Lung (tissue), 12 donors: ENCODE results near the gene ARHGAP15. TPM values are rescaled to one million over a fixed set of nuclear protein-coding genes. Genes with fewer than 3 reads are reported as not detected.
A peak's percentile ranks its signal among the peaks of the same experiment; 100 is the strongest.

Experiments
- ATAC-seq: fragments of 200-7000 bp; cut with Tn5 transposase; one replicate; pipeline ENCODE4 v1.9.1; 2020; ENCODE audit warnings: moderate number of reproducible peaks; ENCODE audit not compliant: insufficient read depth, low FRiP score
- DNase-seq, 3 donors: peaks; one replicate each; pipeline ENCODE4 v3.0.0-alpha.2; 2013 to 2017
- H3K27ac ChIP-seq, 2 donors: one replicate each; pipeline ENCODE4 v1.5.1; 2013; ENCODE audit warnings: mild to moderate bottlenecking in 2 of 2, moderate library complexity in 2 of 2, control low read depth in 1 of 2, inconsistent platforms in 1 of 2, low read depth in 1 of 2, low read length in 1 of 2
- H3K27me3 ChIP-seq, 3 donors: one replicate each; pipeline ENCODE4 v1.5.1; 2013; ENCODE audit warnings: low read length in 2 of 3; ENCODE audit not compliant: control insufficient read depth in 3 of 3, insufficient read depth in 3 of 3
- H3K36me3 ChIP-seq, 4 donors: one replicate each; pipeline ENCODE4 v1.5.1; 2013; ENCODE audit warnings: low read length in 4 of 4, mild to moderate bottlenecking in 1 of 4, moderate library complexity in 1 of 4; ENCODE audit not compliant: control insufficient read depth in 4 of 4, insufficient read depth in 4 of 4
- H3K4me1 ChIP-seq, 5 donors: one replicate each; pipeline ENCODE4 v1.5.1; 2013; ENCODE audit warnings: low read length in 5 of 5, mild to moderate bottlenecking in 2 of 5, moderate library complexity in 1 of 5; ENCODE audit not compliant: control insufficient read depth in 5 of 5, insufficient read depth in 5 of 5
- H3K4me3 ChIP-seq: one replicate; pipeline ENCODE4 v1.5.1; 2013; ENCODE audit warnings: mild to moderate bottlenecking, control low read depth, moderate library complexity
- H3K9ac ChIP-seq, 2 donors: one replicate each; pipeline ENCODE4 v1.5.1; 2013; ENCODE audit warnings: low read length in 2 of 2, control low read depth in 1 of 2; ENCODE audit not compliant: insufficient read depth in 1 of 2
- H3K9me3 ChIP-seq, 4 donors: one replicate each; pipeline ENCODE4 v1.5.1; 2013; ENCODE audit warnings: low read length in 3 of 4, mild to moderate bottlenecking in 1 of 4, moderate library complexity in 1 of 4; ENCODE audit not compliant: control insufficient read depth in 4 of 4, insufficient read depth in 3 of 4
- WGBS, 2 donors: extraction: QIAGEN DNeasy Blood & Tissue Kit; methylation state at CpG; one replicate each; pipeline ENCODE4 v1.1.7; 2013; 5-methylcytosine and 5-hydroxymethylcytosine counted together
- polyA plus RNA-seq, 2 donors: library from polyadenylated mRNA; stranded (reverse); fragments of 200-250 nt; gene quantifications; one replicate each; pipeline ENCODE4 v1.2.1, GENCODE V29; 2013
- total RNA-seq, 2 donors: library from RNA; depleted of rRNA in 1 of 2; stranded (reverse); fragments of >200 nt in 1 of 2; gene quantifications; one replicate each; pipeline ENCODE4 v1.2.1, GENCODE V29; 2014 to 2021
- TF ChIP-seq, protein P1 (sequence below): IDR thresholded peaks from 2 replicates; pipeline ENCODE4 v1.5.1; 2012; ENCODE audit warnings: mild to moderate bottlenecking; ENCODE audit errors: control extremely low read depth, extremely low read depth
- donor health status: control.
- donor health status: control.
- donor health status: Bipolar disorder and iron deficiency.
- donor health status: healthy.
- donor health status: DM: yes; HTN: yes; CAD: no.

Gene ARHGAP15
- total and polyA plus RNA-seq, 4 donors: 5.9 to 74.3 (median 13.2) TPM

GRCh38 chr2:143764261-143764660 lies 635.0 kb downstream of the ARHGAP15 start:
- H3K27me3 ChIP-seq: no peaks in the 10 kb centered on the region
- ATAC-seq: no peak
- H3K36me3 ChIP-seq: peaks cover 0 to 2% (median 0%) of the 10 kb centered on the region in 4 donors
- no peak for DNase-seq
- H3K4me3 ChIP-seq: no peak overlapping the region
- no peak overlapping the region for H3K9ac ChIP-seq
- TF ChIP-seq, protein P1, sequence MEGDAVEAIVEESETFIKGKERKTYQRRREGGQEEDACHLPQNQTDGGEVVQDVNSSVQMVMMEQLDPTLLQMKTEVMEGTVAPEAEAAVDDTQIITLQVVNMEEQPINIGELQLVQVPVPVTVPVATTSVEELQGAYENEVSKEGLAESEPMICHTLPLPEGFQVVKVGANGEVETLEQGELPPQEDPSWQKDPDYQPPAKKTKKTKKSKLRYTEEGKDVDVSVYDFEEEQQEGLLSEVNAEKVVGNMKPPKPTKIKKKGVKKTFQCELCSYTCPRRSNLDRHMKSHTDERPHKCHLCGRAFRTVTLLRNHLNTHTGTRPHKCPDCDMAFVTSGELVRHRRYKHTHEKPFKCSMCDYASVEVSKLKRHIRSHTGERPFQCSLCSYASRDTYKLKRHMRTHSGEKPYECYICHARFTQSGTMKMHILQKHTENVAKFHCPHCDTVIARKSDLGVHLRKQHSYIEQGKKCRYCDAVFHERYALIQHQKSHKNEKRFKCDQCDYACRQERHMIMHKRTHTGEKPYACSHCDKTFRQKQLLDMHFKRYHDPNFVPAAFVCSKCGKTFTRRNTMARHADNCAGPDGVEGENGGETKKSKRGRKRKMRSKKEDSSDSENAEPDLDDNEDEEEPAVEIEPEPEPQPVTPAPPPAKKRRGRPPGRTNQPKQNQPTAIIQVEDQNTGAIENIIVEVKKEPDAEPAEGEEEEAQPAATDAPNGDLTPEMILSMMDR: no peak
- no peaks in the 10 kb centered on the region for H3K9me3 ChIP-seq
- no peaks in the 10 kb centered on the region for H3K4me1 ChIP-seq
- no peak overlapping the region for H3K27ac ChIP-seq
- 74 to 75% methylated on average over 4 of the region's 4 CpGs for WGBS, 2 donors

DNA sequence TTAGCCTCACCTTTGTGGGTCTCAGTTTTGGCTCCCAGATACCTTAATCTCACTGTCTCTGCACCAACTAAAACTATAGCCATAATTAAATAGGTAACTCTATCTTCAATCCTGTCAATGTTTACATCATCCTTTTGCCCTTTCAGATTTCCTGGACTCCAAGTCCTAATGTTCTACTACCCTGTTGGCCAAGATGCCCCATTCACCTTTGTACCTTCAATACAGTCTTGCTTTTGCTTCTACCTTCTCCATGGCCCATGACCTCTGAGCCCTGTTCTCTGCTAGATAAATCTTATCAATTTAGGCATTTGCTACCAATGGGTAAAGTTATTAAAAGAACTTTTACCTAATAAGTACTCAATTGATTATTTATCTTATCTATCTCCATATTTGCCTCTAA lies 635.5 kb downstream of the ARHGAP15 start:
- no peak overlapping the region for H3K27ac ChIP-seq
- H3K4me3 ChIP-seq: no peak overlapping the region
- no peaks in the 10 kb centered on the region for H3K9me3 ChIP-seq
- ATAC-seq: no peak
- H3K27me3 ChIP-seq: no peaks in the 10 kb centered on the region
- peaks cover 0 to under 1% (median 0%) of the 10 kb centered on the region in 5 donors for H3K4me1 ChIP-seq
- no peak overlapping the region for H3K9ac ChIP-seq
- peaks cover 0 to 2% (median 0%) of the 10 kb centered on the region in 4 donors for H3K36me3 ChIP-seq
- no peak for DNase-seq
- TF ChIP-seq, protein P1: no peak

- WGBS, 2 donors: 90 to 98% methylated on average over 1 of the region's 1 CpG
- DNase-seq: no peak
- Histone ChIP-seq H3K9me3 (no peaks in the 10 kb centered on the region), H3K4me3 (no peak overlapping the region), H3K4me1 (peaks cover 0 to 5% (median 0%) of the 10 kb centered on the region in 5 donors), H3K27ac (no peak overlapping the region), H3K9ac (no peak overlapping the region), H3K36me3 (peaks cover 0 to 2% (median 0%) of the 10 kb centered on the region in 4 donors), H3K27me3 (no peaks in the 10 kb centered on the region)
- no peak for ATAC-seq
- TF ChIP-seq, protein P1: no peak
Observed at GRCh38 chr2:143768991-143769390, 639.8 kb downstream of the ARHGAP15 start.

- H3K9ac ChIP-seq: no peak overlapping the region
- no peak for ATAC-seq
- TF ChIP-seq, protein P1: no peak
- H3K9me3 ChIP-seq: no peaks in the 10 kb centered on the region
- H3K4me3 ChIP-seq: no peak overlapping the region
- DNase-seq: peak in 1 of 3 donors; percentile 46
- no peak overlapping the region for H3K27ac ChIP-seq
- WGBS, 2 donors: 64 to 73% methylated on average over 6 of the region's 6 CpGs
- peaks cover 0 to 22% (median 4%) of the 10 kb centered on the region in 5 donors for H3K4me1 ChIP-seq
- no peaks in the 10 kb centered on the region for H3K27me3 ChIP-seq
- H3K36me3 ChIP-seq: no peaks in the 10 kb centered on the region
Observed at GRCh38 chr2:143771939-143772338, 642.7 kb downstream of the ARHGAP15 start.
